Endometrial microvascular endothelial cells (primary cell): ENCODE data around the gene PRKN. TPM values are rescaled to one million over a fixed set of nuclear protein-coding genes. Genes with fewer than 3 reads are reported as not detected.

ENCODE experiments used
- in situ Hi-C: cut with HindIII; loops from 2 replicates; pipeline ENCODE4 v1.10.0; 2017; ENCODE audit warnings: low sequenced_read_pairs, low pct_unique_long_range_greater_than_20kb; ENCODE audit errors: inconsistent ontology term
- total RNA-seq: library from RNA; depleted of rRNA; stranded (reverse); fragments of >200 nt; gene quantifications from one replicate; pipeline ENCODE4 v1.2.3, GENCODE V29; 2015; ENCODE audit errors: inconsistent ontology term

The PRKN gene
- total RNA-seq, 1 donor from 2014 or later: not detected

DNA sequence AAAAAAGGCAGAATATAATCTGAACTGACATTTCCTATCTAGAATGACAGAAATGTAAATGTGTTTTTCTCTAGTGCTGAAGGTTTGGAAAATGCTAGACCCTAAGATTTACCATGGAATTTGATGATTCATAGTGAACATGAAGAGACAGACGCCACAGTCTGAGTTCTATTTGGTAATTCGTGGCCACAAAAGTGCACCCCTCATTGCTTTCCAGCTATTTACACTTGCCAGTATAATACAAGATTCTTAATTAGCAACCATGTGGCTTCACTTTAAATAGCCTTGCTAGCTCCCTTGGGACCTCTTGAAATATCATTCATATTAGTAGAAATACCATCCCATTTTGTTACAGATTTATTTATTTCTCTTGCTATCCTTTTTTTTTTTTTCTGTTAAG is 636.8 kb downstream of the PRKN start:
- in situ Hi-C loops: no loop called here

DNA sequence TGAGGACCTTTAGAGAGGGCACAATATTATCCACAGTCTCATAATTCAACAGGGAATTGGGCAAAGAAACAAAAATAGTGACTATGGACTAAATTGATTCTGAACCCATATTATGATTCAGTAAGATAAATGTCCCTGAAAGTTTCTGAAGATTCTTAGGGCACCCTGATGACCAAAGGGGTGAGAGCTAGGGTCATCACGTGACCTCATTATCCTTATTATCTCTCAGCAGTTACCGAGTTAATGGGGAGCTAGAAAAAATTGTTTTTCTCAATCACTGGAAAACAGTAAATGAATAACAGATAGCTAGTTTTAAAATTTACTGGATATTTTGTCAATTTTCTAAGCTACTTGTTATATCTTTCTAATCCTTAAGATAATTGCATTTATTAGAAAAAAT is 639.5 kb downstream of the PRKN start:
- in situ Hi-C loops: no loop called here

DNA sequence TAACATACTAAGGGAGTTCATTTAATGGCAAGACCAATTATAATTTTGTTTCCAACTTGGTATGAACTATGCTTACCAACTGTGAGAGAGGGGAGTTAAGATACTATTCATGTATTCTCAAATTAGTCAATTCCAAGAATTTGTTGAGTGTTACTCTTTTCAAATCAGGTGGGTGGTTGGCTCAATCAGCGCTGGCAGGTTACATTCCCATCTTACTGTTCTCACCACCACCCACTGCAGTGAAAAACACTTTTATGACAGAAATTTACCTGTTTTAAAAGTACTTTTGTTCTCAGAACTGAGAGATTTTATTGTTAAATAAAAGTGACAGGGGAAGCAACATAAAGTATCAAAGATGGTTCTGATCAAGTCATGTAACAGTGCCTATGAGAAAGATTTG is 642.0 kb downstream of the PRKN start:
- in situ Hi-C loops: no loop called here

DNA sequence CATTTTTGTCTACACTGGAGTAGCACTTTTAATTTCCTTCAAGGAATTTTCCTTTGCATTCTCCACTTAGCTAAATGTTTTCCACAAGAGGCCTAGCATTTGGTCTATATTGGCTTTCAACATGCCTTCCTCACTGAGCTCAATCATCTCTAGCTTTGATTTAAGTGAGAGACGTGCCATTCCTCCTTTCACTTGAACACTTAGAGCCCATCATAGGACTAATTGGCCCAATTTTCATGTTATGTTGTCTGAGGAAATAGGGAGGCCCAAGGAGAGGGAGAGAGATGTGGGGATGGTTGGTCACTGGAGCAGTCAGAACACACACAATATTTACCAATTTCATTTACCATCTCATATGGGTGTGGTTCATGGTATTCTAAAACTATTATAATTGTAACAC is 645.0 kb downstream of the PRKN start:
- in situ Hi-C loops: no loop called here

DNA sequence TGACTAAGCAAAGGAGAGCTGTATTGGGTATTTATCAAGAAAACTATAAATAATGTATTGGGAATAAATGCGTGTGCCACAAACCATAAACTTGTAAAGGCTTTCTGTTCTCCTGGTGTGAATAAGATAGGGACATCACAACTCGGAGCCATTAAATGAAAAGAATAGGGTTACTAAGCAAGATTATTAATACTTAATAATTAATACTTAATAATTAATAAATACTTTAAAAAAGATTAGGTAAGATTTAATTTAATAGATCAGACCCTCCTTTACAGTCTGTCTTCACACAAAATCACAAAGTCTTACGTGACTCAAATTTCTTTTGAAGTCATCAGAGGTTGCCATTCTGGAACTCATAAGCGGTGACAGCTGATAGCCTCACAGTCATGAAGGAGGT is 648.9 kb downstream of the PRKN start:
- in situ Hi-C loops: no loop called here

DNA sequence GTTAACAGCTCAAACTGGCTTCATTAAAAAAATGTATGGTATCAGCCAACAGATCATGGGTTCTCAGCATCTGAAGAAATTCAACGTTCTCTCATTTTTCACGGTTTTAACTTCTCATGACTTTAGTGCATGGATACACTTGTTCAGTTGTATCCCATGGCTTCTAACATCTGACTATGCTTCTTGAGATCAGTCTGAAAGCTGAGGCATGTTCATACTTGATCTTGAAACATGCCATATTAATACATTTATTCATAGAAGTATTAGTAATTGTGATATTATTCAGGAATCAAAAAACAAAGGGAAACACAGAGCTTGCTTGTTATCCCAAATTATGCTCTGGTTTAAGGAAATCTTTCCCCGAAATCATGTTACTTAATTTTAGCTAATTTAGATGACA is 649.4 kb downstream of the PRKN start:
- in situ Hi-C loops: no loop called here

DNA sequence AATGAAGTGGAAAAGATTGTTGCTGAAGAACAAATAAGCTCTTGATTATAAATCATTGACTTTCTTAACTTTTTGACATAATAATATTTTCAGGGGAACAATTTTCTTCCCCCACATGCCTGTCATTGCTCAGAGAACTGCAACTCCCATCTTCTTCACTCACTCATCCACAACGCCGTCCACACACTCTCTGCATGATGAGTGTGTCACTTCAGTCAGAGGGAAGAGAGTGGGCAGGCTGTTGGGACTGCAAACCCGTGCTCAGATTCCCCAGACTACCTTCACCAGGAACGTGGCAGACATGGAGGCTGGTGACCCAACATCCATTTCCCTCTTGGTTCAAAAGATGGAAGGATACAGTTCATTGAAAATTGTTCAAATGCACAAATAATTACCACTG is 650.8 kb downstream of the PRKN start:
- in situ Hi-C loops: no loop called here

DNA sequence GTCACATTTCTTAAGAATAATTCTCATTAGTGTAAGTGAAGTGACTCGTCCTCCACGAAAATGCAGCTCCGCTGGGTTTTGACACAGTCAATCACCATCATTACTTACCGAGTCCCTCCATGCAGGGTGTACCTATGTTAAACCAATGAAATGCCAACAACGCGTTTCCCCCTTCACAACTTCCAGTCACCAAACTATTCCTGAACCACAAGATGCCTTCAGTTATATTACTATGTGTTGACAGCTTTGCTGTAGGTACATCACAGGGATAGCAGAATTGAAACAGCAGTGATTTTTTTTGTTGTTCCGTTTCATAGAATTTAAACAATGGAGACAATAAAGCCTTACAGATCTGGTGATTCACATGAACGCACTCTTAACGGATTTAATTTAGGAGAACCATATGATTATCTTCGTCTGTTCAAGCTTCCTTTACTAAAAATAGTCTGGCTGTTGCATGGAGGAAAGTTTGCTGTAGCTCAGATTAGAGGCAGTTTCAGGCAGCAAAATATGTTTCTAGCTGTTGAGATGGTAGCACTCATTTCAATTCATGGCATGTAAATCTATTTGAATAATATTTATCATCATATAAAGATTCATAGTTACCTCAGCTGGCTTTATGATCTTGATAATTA is 652.8 kb downstream of the PRKN start:
- in situ Hi-C loops: no loop called here

DNA sequence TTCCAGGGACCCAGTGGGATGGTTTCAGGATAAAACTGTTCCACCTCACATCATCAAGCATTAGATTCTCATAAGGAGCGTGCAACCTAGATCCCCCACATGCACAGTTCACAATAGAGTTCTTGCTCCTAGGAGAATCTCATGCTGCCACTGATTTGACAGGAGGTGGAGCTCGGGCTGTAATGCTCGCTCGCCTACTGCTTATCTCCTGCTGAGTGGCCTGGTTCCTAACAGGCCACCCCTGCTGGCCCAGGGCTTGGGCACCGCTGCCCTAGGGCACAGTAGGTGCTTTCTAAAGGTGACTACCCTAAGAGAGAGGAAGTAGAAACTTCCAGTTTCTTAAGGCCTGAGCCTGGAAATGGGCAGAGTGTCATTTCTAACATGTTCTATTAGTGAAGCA is 656.9 kb downstream of the PRKN start:
- in situ Hi-C loops: no loop called here

DNA sequence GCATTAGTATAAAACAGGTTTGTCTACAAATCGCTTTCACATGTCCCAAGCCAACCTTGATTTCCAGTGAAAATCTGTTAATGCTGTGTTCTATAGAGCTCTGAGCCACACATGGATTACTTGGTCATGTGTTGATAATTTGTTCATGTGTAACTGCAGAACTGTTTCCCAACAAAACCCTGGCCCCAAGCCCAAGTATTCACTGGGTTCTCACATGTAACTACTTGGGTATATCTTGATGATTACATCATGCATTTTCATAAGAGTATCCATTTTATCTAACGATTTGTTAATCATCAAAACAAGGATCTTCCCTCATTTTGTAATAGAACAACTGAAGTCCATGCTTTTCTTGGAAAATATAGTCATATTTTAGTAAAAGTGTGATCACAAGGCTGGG is 657.6 kb downstream of the PRKN start:
- in situ Hi-C loops: no loop called here

DNA sequence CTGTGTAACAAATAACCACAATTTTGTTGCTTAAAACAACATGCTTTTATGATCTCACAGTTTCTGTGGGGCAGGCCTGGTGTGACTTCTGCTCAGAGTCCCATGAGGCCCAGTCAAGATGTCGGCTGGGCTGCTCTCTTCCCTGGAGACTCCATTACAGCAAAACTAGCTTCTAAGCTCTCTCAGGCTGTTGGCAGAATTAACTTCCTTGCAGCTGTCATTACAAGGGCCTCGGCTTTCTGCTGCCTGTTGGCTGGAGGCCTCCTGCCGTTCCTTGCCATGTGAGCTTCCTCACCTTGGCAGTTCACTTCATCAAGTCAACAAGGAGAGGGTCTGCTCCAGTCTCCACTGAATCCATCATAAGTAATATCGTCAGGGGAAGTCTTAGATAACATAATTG is 659.2 kb downstream of the PRKN start:
- in situ Hi-C loops: no loop called here

DNA sequence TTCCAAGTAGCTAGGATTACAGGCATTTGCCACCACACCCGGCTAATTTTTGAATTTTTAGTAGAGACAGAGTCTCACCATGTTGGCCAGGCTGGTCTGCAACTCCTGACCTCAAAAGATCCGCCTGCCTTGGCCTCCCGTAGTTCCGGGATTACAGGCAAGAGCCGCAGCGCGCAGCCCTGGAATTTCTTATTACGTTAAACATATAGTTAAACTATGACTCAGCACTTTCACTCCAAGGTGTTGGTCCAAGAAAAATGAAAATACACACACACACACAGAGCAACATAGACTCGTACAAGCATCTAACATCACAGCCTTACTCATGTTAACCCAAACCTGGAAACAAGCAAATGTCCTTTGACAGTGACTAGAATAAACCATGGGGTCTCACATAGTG is 663.9 kb downstream of the PRKN start:
- in situ Hi-C loops: no loop called here

DNA sequence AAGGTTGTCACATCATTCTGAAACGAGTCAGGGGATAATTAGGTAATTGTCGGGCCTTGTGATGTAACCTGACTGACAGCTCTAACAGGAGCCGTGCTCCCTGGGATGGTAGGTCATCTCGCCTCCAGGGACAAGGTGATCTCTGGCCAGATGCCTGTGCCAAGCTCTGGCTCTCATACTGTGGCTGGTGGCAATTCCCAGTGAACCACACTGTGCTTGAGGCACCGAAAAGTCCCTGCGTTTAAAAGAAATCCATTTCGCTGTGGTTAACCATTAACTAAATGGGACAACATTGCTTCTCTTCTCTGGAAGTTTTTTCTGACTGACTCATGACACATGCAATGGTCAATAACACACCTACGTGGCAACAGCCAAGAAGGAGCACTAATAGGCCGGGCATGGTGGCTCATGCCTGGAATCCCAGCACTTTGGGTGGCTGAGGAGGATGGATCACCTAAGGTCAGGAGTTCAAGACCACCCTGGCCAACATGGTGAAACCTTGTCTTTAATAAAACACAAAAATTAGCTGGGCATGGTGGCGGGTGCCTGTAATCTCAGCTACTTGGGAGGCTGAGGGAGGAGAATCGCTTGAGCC is 669.2 kb downstream of the PRKN start:
- in situ Hi-C loops: no loop called here

DNA sequence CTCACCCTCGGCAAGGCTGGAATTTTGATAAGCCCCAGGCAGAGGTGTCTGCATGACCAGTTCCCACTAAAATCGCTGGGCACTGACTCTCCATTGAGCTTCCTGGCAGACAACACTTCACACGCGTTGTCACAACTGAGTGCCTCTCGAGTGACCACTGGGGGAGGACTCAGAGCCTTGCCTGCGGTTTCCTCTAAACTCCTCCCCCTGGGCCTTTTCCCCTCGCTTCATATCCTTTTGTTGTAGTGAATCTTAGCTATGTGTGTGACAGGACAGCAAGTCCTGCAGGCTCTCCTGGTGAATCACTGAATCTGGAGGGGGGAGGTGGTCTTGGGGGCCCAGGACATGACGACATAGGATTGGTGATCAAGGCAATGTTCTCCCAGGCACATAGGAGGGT is 670.8 kb downstream of the PRKN start:
- in situ Hi-C loops: no loop called here

DNA sequence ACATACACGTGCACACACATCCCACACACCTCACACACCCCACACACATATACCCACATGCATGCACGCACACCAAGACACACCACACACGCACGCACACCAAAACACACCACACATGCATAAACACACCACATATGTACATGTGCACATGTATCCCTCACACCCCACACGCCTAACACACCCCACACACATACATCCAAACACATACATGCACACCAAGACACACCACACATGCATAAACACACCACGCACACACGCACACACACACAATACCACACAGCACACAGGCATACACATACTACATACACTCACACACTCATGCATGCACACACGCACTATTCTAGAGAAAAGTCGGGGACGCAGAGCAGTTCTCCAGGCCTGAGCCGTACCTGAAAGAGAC is 671.5 kb downstream of the PRKN start:
- in situ Hi-C loops: no loop called here

DNA sequence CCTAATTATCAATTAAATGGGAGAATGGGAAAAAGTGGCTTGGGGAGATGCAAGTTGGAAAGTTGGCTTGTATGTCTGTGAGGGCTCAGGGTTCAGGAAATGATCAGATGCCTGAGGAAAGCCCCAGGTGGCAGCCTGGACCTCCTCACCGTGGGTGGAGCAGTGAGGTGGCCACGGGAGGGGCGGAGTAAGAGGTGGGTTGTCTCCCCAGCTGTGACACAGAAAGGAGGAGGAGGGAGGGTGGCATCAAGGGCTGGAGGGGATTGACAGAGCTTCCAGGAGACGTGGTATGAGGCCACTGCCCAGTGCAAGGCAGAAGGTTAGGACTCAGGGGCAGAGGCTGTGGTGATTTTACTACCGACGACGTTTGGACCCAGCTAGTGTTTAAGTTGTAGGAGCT is 672.2 kb downstream of the PRKN start:
- in situ Hi-C loops: no loop called here

DNA sequence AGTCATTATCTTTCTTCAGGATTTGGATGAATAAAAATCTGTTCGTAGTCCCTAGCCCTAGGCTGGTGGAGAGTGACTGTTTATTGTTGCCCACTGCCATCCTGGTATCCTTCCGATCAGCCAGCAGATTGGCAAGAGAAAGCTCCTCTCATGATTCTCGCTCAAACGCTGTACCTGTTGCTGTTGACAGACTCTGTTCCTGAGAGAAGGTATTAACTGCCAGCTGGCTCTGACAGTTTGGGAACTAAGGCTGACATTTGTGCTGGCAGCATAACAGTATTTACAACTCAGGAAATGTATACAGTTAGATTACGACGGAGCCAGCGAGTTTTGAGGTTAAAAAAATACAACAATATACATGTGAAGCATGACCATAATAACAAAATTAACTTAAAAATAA is 674.5 kb downstream of the PRKN start:
- in situ Hi-C loops: no loop called here

DNA sequence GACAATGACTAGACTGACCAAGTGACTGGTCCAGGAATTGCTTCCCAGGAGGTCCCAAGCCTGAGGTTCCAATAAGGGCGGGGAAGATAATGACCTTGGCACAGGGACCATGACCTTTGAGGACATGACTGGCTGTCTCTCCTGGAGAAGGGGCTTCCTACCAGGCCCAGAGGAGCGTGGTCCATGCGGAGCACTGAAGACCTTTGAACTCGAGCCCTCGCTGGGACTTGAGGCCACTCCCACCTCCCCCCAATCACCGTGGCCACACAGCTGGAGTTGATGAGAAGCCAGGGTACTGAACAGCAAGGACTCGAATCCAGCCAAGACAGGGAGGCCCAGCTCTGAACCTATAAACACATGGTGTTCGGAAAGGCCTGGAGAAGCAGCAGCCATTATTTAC is 677.0 kb downstream of the PRKN start:
- in situ Hi-C loops: no loop called here

DNA sequence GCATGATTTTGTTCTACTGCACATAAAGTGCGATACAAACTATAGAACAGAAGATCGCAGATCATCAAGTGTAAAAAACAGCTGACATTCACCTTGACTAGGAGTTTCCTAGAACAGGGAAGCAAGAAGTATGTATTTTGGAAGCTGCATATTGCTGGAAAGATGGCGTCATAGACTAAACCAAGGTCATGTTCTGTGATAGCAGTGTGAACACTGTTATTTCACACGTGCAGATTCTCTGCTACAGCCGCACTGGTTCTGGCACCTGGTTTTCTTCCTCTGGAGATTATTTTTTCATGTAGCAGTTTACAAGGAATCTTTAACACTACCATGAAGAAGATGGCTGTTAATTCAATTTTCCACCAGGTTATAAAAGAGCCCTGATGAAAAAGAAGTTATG is 681.2 kb downstream of the PRKN start:
- in situ Hi-C loops: no loop called here

DNA sequence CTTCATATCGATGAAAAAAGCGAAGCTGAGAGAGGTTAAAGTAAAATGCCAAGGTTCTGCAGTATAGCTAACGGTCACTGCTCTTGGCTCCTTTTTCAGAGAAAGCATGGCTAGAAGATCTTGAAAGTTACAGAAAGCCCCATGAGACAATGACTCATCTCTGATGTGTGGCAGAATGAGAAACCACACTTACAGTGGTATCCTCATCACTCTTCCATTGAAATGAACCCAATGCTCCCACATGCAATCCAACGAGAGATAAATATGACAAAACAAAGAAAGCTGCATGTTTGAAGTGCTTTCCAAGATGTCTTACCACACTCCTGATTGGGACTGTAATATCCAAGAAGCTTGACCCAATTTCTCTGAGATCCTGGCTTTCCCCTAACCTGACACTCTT is 694.9 kb downstream of the PRKN start:
- in situ Hi-C loops: no loop called here

DNA sequence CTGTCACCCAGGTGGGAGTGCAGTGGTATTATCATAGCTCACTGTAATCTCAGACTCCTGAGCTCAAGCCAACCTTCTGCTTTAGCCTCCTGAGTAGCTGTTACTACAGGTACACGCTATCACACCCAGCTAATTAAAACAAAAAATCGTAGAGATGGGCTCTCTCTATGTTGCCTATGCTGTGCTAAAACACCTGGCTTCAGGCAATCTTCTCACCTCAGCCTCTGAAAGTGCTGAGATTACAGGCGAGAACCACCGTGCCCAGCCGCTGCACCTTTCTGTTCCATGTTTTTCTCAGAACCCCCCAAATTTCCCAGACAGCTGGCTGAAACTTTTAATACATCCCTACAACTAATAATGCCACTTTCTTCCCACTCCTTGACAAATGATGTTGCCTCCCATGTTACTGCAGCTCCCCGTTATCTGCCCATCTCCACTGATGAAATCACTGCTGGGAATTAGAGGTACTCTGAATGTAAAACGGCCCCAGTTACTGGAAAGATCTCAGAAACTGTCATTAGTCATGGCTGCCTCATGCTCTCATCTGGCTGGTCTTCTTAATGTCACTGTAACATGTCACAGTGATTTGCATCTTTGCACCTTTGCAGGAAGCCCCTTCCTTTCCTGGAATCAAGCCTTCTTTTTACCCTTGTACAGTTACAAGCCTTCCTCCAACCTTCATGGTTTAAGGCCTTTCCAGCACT is 697.5 kb downstream of the PRKN start:
- in situ Hi-C loops: no loop called here
